ENCODE results near the gene TACC2. TPM values are rescaled to one million over a fixed set of nuclear protein-coding genes. Genes with fewer than 3 reads are reported as not detected.

TACC2 gene
- total RNA-seq, 4 donors from 2014 or later = 105 to 334 (median 235) TPM

DNA sequence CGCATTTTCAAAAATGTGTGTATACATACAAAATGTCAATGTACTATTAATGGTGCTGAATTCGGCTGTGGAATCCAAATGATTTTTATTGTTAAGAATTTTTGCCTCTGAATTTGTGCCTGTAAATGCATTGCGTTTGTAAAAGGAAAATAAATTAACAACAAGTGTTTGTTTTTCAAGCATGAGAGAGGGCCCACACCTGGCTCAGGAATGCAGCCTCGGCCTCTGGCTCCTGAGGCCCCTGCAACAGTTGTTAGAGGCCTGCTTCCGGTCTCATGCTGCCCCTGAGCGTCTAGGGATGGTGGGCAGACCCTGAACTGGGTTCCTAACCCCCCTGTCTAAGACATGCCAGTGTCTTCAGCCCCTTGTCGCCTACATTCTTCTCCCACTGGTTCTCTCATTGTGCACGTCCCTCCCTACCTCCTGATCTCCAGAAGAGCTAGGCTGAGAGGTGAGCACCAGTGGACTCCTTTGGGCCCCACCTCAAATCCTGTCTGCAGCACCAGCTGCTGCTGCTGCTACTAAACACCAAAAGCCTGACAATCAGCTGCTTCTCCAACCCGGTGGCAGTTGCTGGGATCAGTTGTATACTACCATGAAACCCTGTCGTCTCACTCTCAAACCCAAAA lies 280.2 kb downstream of the TACC2 start:
- Histone ChIP-seq H3K27ac (no peak overlapping the region), H3K36me3 (peaks cover 0 to 28% of the 10 kb centered on the region in 2 donors), H3K27me3 (no peaks in the 10 kb centered on the region), H3K4me1 (peaks cover 0 to 1% of the 10 kb centered on the region in 2 donors), H3K4me3 (no peak overlapping the region), H3K9me3 (no peaks in the 10 kb centered on the region)
- in situ Hi-C loops (cut with MboI; ENCODE audit: low sequenced_read_pairs in 4 of 4) (no loop called here), intact Hi-C loops (cut with DNase I; ENCODE audit: low total_unique reads) (no loop called here)
- peak in 1 of 2 donors; percentile 3 for DNase-seq
- no peak for TF ChIP-seq POLR2A (IDR thresholded peaks at IDR 0.05)
- TF ChIP-seq, protein P1, sequence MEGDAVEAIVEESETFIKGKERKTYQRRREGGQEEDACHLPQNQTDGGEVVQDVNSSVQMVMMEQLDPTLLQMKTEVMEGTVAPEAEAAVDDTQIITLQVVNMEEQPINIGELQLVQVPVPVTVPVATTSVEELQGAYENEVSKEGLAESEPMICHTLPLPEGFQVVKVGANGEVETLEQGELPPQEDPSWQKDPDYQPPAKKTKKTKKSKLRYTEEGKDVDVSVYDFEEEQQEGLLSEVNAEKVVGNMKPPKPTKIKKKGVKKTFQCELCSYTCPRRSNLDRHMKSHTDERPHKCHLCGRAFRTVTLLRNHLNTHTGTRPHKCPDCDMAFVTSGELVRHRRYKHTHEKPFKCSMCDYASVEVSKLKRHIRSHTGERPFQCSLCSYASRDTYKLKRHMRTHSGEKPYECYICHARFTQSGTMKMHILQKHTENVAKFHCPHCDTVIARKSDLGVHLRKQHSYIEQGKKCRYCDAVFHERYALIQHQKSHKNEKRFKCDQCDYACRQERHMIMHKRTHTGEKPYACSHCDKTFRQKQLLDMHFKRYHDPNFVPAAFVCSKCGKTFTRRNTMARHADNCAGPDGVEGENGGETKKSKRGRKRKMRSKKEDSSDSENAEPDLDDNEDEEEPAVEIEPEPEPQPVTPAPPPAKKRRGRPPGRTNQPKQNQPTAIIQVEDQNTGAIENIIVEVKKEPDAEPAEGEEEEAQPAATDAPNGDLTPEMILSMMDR (IDR thresholded peaks at IDR 0.05 in 4 of 5, conservative IDR thresholded peaks at IDR 0.05 in 1 of 5) = no peak
- no peak for ATAC-seq

DNA sequence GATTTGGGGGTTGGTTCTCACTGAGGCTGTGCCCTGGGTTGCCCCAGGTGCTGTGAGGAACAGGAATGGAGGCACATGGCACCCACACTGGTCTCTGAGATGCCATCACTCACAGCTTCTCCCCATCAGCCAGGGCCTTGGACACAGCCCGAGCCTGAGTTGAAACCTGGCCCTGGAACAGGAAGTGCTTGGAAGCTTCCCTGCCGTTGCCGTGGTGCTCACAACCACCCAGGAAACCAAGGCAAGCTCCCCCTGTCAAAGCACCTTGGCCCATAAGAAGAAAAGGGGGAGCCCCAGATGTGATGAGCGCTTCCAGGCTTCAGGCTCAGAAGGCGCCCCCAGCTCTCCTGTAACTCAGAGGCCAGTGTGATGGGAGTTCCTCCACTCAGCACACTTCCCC lies 282.1 kb downstream of the TACC2 start, which contains the start of gene BTBD16:
Gene BTBD16, plus strand, starts transcription at position 221 of the 400 bp plus-strand sequence. CDS start 3,786 bp downstream, outside the sequence.
- intact Hi-C loops (cut with DNase I; ENCODE audit: low total_unique reads) = no loop called here
- no peak for TF ChIP-seq POLR2A (IDR thresholded peaks at IDR 0.05)
- TF ChIP-seq, protein P1 (IDR thresholded peaks at IDR 0.05 in 4 of 5, conservative IDR thresholded peaks at IDR 0.05 in 1 of 5) = no peak
- Histone ChIP-seq H3K36me3 (peaks cover 0 to 27% of the 10 kb centered on the region in 2 donors), H3K9me3 (no peaks in the 10 kb centered on the region), H3K4me3 (no peak within 1 kb of the TSS), H3K4me1 (no peaks in the 10 kb centered on the region), H3K27me3 (no peaks in the 10 kb centered on the region), H3K27ac (no peak within 1 kb of the TSS)
- in situ Hi-C loops (cut with MboI; ENCODE audit: low sequenced_read_pairs in 4 of 4) = no loop called here
- no peak for ATAC-seq
- peak in 1 of 2 donors; percentile 10 for DNase-seq

DNA sequence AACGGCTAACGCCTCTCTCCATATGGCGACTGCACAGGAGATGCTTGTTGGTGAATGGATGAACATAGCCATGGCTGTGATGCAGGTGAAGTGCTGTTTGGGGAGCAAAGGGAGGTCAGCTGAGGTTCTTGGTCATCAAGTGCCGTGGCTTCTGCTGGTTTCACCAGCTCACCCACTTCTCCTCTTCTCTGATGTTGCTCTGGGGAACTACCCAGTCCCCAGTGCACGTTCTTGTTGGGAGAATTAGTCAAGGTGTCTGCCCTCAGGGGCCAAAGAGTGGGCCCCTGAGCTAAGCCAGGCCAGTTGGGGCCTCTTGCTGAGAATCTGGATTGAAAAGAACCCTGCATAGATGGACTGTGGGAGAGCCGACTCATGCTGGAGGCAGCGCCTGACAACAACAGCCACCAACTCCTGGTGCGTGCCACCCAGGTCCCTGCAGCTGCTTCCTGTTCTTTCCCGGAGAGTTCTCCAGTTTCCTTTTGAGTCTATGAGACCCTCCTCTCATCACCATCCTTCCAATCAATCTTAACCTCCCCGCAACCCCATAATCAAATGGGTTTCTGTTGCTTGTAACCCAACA lies 285.1 kb downstream of the TACC2 start:
- ATAC-seq = no peak
- H3K4me1 ChIP-seq = peaks cover 0 to 10% of the 10 kb centered on the region in 2 donors
- no peaks in the 10 kb centered on the region for H3K27me3 ChIP-seq
- peaks cover 0 to 17% of the 10 kb centered on the region in 2 donors for H3K36me3 ChIP-seq
- TF ChIP-seq, protein P1 (IDR thresholded peaks at IDR 0.05 in 4 of 5, conservative IDR thresholded peaks at IDR 0.05 in 1 of 5) = no peak
- TF ChIP-seq POLR2A (IDR thresholded peaks at IDR 0.05) = no peak
- peak in 1 of 2 donors; percentile 9 for DNase-seq
- H3K4me3 ChIP-seq = no peak overlapping the region
- no peaks in the 10 kb centered on the region for H3K9me3 ChIP-seq
- intact Hi-C loops (cut with DNase I; ENCODE audit: low total_unique reads) = no loop called here
- H3K27ac ChIP-seq = no peak overlapping the region
- in situ Hi-C loops (cut with MboI; ENCODE audit: low sequenced_read_pairs in 4 of 4) = no loop called here

DNA sequence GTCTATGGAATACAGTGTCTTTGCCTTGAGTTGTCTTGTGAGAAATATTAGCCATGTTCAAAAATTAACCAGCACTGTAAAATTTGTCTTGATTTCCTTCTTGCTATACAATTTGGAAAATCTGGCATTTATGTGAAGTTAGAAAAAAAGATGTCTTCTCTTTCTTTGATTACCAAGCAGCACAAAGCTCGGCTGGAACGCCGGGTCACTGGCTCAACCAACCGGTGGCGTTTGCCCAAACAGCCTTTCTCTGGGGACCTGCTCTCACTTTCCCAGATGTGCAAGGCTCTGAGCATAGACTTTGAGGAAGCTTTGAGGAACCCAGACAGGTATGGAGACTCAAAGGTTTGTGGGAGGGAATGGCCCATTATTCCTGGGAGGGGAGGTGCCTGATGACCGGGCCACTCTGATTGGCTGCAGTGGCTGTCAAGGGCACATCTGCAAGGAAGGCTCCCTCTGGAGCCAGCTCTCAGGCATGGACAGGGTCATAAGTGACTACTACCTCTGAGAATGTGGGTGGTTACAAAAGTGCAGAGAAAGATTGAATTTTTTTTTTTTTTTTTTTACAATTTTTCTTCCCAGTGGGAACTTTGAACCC lies 287.7 kb downstream of the TACC2 start:
- no peak overlapping the region for H3K4me3 ChIP-seq
- no peaks in the 10 kb centered on the region for H3K9me3 ChIP-seq
- H3K27me3 ChIP-seq = no peaks in the 10 kb centered on the region
- ATAC-seq (no peak), DNase-seq (peak in 1 of 2 donors; percentile 11)
- no peak overlapping the region for H3K27ac ChIP-seq
- TF ChIP-seq, protein P1 (IDR thresholded peaks at IDR 0.05 in 4 of 5, conservative IDR thresholded peaks at IDR 0.05 in 1 of 5) = no peak
- TF ChIP-seq POLR2A (IDR thresholded peaks at IDR 0.05) = no peak
- intact Hi-C loops (cut with DNase I; ENCODE audit: low total_unique reads) (no loop called here), in situ Hi-C loops (cut with MboI; ENCODE audit: low sequenced_read_pairs in 4 of 4) (no loop called here)
- H3K4me1 ChIP-seq = peaks cover 0 to 10% of the 10 kb centered on the region in 2 donors
- H3K36me3 ChIP-seq = peaks cover 0 to 7% of the 10 kb centered on the region in 2 donors

All from gastrocnemius medialis (tissue), 4 donors.